A549 (cell line): Measurements from ENCODE around the gene CCL1. TPM values are rescaled to one million over a fixed set of nuclear protein-coding genes. Genes with fewer than 3 reads are reported as not detected.
A peak's percentile ranks its signal among the peaks of the same experiment; 100 is the strongest.

Experiments used
- ATAC-seq, 2 experiments: fragments of 200-7000 bp in 1 of 2; fragments of >200 bp in 1 of 2; cut with Nextera tagmentation in 1 of 2; cut with Tn5 transposase in 1 of 2; 3 replicates each; pipeline versions ENCODE4 v1.8.0 to v1.9.1; 2018 to 2020; ENCODE audit warnings: mild to moderate bottlenecking in 1 of 2, moderate library complexity in 1 of 2
- CTCF ChIA-PET: fragments of 300-600 bp; sonication (Branson Sonifier 250); formaldehyde crosslinking; extraction: SDS; loops from one replicate; lab custom pipeline; 2021; ENCODE audit warnings: antibody characterized with exemption, inconsistent platforms; lab: Yijun Ruan, JAX
- POLR2A ChIA-PET: fragments of 350-600 bp; formaldehyde crosslinking; extraction: SDS; loops from one replicate; lab custom pipeline; 2021; ENCODE audit warnings: antibody characterized with exemption, inconsistent platforms; lab: Yijun Ruan, JAX
- DNase-seq, 2 experiments: peaks; one replicate each; pipeline versions ENCODE4 v3.0.0 to v3.0.0-alpha.2; 2011 to 2016; ENCODE audit warnings: low read depth in 1 of 2, low spot score in 1 of 2
- FAIRE-seq: peaks from 2 replicates; lab custom pipeline; 2011; peaks lifted over from hg19 to GRCh38; lab: Jason Lieb, UNC
- H3K27ac ChIP-seq, 2 experiments: fragments of >200 bp; sonication (Bioruptor Twin); formaldehyde crosslinking; 3 replicates each; pipeline ENCODE4 v1.5.1; 2016 to 2017
- H3K4me1 ChIP-seq: fragments of >200 bp; sonication (Bioruptor Twin); formaldehyde crosslinking; 3 replicates; pipeline ENCODE4 v1.6.1; 2016
- H3K4me2 ChIP-seq: fragments of >200 bp; sonication (Bioruptor Twin); formaldehyde crosslinking; 3 replicates; pipeline ENCODE4 v1.6.1; 2016
- H3K4me3 ChIP-seq: fragments of >200 bp; sonication (Bioruptor Twin); formaldehyde crosslinking; 3 replicates; pipeline ENCODE4 v1.5.1; 2016
- H3K9me3 ChIP-seq: fragments of >200 bp; sonication (Bioruptor Twin); formaldehyde crosslinking; 3 replicates; pipeline ENCODE4 v1.6.1; 2016
- BHLHE40 ChIP-seq: IDR thresholded peaks from 2 replicates; pipeline ENCODE4 v1.6.1; 2012; ENCODE audit warnings: low read depth, low read length, inconsistent platforms
- CEBPB ChIP-seq, 2 experiments: fragments of >200 bp in 1 of 2; sonication (Bioruptor Twin) in 1 of 2; formaldehyde crosslinking in 1 of 2; IDR thresholded peaks; 2 replicates each; pipeline ENCODE4 v1.6.1; 2012 to 2016
- CHD2 ChIP-seq: fragments of 150-350 bp; IDR thresholded peaks from 2 replicates; pipeline ENCODE4 v1.6.1; 2014; ENCODE audit warnings: low read length; ENCODE audit not compliant: partially characterized antibody
- EHMT2 ChIP-seq: fragments of 200-600 bp; sonication (generic); IDR thresholded peaks from 2 replicates; pipeline ENCODE4 v1.6.1; 2016; ENCODE audit warnings: antibody characterized with exemption, low read depth, mild to moderate bottlenecking, moderate library complexity
- ESRRA ChIP-seq: fragments of 150-350 bp; IDR thresholded peaks from 2 replicates; pipeline ENCODE4 v1.6.1; 2014; ENCODE audit warnings: mild to moderate bottlenecking, low read length, borderline replicate concordance
- FOSB ChIP-seq: fragments of 250-450 bp; sonication (Bioruptor Pico); IDR thresholded peaks from 2 replicates; pipeline ENCODE4 v1.5.0; 2020; ENCODE audit warnings: mild to moderate bottlenecking, moderate library complexity
- GATA3 ChIP-seq: IDR thresholded peaks from 2 replicates; pipeline ENCODE4 v1.6.1; 2012; ENCODE audit warnings: borderline replicate concordance
- HES2 ChIP-seq: fragments of >200 bp; sonication (Bioruptor Twin); formaldehyde crosslinking; IDR thresholded peaks from 2 replicates; pipeline ENCODE4 v1.6.1; 2016
- HOXB5 ChIP-seq: fragments of 250-450 bp; sonication (Bioruptor Pico); IDR thresholded peaks from 2 replicates; pipeline ENCODE4 v1.5.0; 2020; ENCODE audit warnings: mild to moderate bottlenecking, moderate library complexity
- KDM1A ChIP-seq: fragments of 200-600 bp; sonication (generic); IDR thresholded peaks from 2 replicates; pipeline ENCODE4 v1.6.1; 2016; ENCODE audit warnings: low read depth, mild to moderate bottlenecking
- KDM5A ChIP-seq: fragments of 200-600 bp; sonication (generic); IDR thresholded peaks from 2 replicates; pipeline ENCODE4 v1.6.1; 2016; ENCODE audit warnings: antibody characterized with exemption, mild to moderate bottlenecking
- MAFK ChIP-seq: fragments of 450-650 bp; IDR thresholded peaks from 2 replicates; pipeline ENCODE4 v1.6.1; 2014; ENCODE audit not compliant: partially characterized antibody
- MAZ ChIP-seq: fragments of 150-350 bp; IDR thresholded peaks from 2 replicates; pipeline ENCODE4 v1.6.1; 2014; ENCODE audit warnings: antibody characterized with exemption, low read depth, low read length, borderline replicate concordance
- NFE2L2 ChIP-seq: fragments of 150-350 bp; conservative IDR thresholded peaks from 2 replicates; pipeline ENCODE4 v1.6.1; 2014; ENCODE audit warnings: low read length
- NPAS2 ChIP-seq: fragments of 250-450 bp; sonication (Bioruptor Pico); IDR thresholded peaks from 2 replicates; pipeline ENCODE4 v1.8.0; 2022; ENCODE audit warnings: mild to moderate bottlenecking, moderate library complexity, borderline replicate concordance
- POLR2A ChIP-seq: IDR thresholded peaks from 2 replicates; pipeline ENCODE4 v1.6.1; 2012; ENCODE audit warnings: mild to moderate bottlenecking, low read length
- RAD21 ChIP-seq, 2 experiments: fragments of >200 bp in 1 of 2; sonication (Bioruptor Twin) in 1 of 2; formaldehyde crosslinking in 1 of 2; IDR thresholded peaks in 1 of 2; conservative IDR thresholded peaks in 1 of 2; 2 replicates in 1 of 2; 3 replicates in 1 of 2; pipeline ENCODE4 v1.6.1; 2012 to 2018; ENCODE audit warnings: inconsistent platforms in 1 of 2
- ZFP36 ChIP-seq: fragments of 450-650 bp; IDR thresholded peaks from 2 replicates; pipeline ENCODE4 v1.6.1; 2014; ENCODE audit warnings: borderline replicate concordance; ENCODE audit not compliant: partially characterized antibody
- ZSCAN20 ChIP-seq: fragments of 250-450 bp; sonication (Bioruptor Pico); IDR thresholded peaks from 2 replicates; pipeline ENCODE4 v1.8.0; 2022; ENCODE audit warnings: mild to moderate bottlenecking, moderate library complexity
- WGBS: methylation state at CpG from one replicate; pipeline ENCODE4 v1.1.6; 2017; ENCODE audit errors: missing lambda C conversion rate; 5-methylcytosine and 5-hydroxymethylcytosine counted together
- polyA plus RNA-seq, 4 experiments: library from polyadenylated mRNA; depleted of rRNA in 3 of 4; stranded (reverse); fragments of >200 nt; fragmentation: RNase III in 1 of 4; extraction: RNeasy Plus Mini Kit Qiagen cat#74134 plus additional on column Dnase treatment in 1 of 4; gene quantifications; 2 replicates in 3 of 4; 3 replicates in 1 of 4; pipeline ENCODE4 v1.2.3, GENCODE V29; 2011 to 2017

The CCL1 gene
- polyA plus RNA-seq, 2 of the 4 experiments (the other 2 are of a cell fraction): not detected

DNA sequence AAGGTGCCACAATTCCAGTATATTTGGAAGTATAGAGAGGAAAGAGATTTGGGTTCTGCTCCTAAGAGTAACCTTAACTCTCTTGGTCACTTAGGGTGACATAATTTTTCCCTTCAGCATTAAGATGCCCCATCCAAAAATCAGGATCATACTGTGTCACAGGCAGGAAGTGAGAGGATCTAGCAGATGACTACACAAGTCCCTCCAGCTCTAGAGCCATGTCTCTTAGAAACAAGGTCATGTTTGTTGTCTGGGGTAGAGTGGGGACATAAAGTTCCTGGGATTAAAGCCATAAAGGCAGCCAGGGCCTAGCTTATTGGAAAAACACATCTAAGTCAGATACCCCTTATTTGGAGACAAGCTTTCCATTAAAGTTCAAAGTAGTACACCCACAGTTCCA, 41.1 kb downstream of the CCL1 start:
- Histone ChIP-seq H3K4me2 (no peak overlapping the region), H3K4me1 (no peaks in the 10 kb centered on the region), H3K9me3 (peaks cover 6% of the 10 kb centered on the region; the same call in 1 of the 3 replicates), H3K27ac (no peak overlapping the region), H3K4me3 (no peak overlapping the region)
- DNase-seq (no peak), ATAC-seq (no peak), FAIRE-seq (no peak)
- ChIA-PET CTCF (interaction anchor here (0.6 to 8.2 kb wide), 5 partner anchors 11 to 121 kb away, joined by 3 to 51 read pairs (median 4); no protein-coding TSS in a partner anchor), POLR2A (no interaction called here)
- TF ChIP-seq CHD2 (no peak), KDM1A (no peak), NPAS2 (CRISPR knock-in tag) (no peak), POLR2A (no peak)

DNA sequence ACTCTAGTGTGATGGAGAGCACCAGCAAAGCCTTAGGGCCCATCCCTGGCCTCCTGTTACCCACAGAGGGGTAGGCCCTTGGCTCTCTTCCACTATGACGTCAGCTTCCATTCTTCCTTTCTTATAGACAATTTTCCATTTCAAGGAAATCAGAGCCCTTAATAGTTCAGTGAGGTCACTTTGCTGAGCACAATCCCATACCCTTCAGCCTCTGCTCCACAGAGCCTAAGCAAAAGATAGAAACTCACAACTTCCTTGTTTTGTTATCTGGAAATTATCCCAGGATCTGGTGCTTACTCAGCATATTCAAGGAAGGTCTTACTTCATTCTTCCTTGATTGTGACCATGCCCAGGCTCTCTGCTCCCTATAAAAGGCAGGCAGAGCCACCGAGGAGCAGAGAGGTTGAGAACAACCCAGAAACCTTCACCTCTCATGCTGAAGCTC, 44.0 kb downstream of the CCL1 start, which contains the start of gene CCL8:
TSS of gene CCL8 (plus strand) at position 397 of the 445 bp plus-strand sequence. CDS start 67 bp downstream, outside the sequence.
- CTCF ChIA-PET: interaction anchor here (0.8 to 8.2 kb wide), 4 partner anchors 13 to 118 kb away, joined by 3 to 51 read pairs (median 4); no protein-coding TSS in a partner anchor
- Histone ChIP-seq H3K4me3 (no peak within 1 kb of the TSS), H3K4me1 (no peaks in the 10 kb centered on the region), H3K27ac (no peak within 1 kb of the TSS), H3K9me3 (no peaks in the 10 kb centered on the region; the same call in 2 of the 3 replicates), H3K4me2 (no peak within 1 kb of the TSS)
- no peak for ATAC-seq
- no peak for FAIRE-seq
- TF ChIP-seq EHMT2 (no peak), ZFP36 (no peak), HES2 (no peak), KDM1A (no peak), MAFK (peak; percentile 93), BHLHE40 (no peak)
- WGBS: 60% methylated on average over 2 of the region's 2 CpGs
- POLR2A ChIA-PET: no interaction called here
- no peak for DNase-seq

GRCh38 chr17:34318474-34318873, 44.6 kb downstream of the CCL1 start:
- Histone ChIP-seq H3K9me3 (no peaks in the 10 kb centered on the region), H3K4me2 (no peak overlapping the region), H3K4me3 (no peak overlapping the region), H3K4me1 (no peaks in the 10 kb centered on the region), H3K27ac (no peak overlapping the region)
- ATAC-seq (peak; percentile 59 to 81; a peak in 4 of 6 replicates), DNase-seq (peak; percentile 28 to 35), FAIRE-seq (no peak)
- TF ChIP-seq HOXB5: no peak
- no peak for TF ChIP-seq MAZ
- TF ChIP-seq RAD21 (conservative IDR thresholded peaks at IDR 0.05 in 1 of 2, IDR thresholded peaks at IDR 0.05 in 1 of 2): 0 out of 5 replicates have a peak, but pooled peaks of 1 of the 2 experiments have one; percentile 10
- TF ChIP-seq ZSCAN20 (CRISPR knock-in tag): no peak
- TF ChIP-seq KDM5A: no peak
- no peak for TF ChIP-seq ESRRA
- no peak for TF ChIP-seq FOSB (CRISPR knock-in tag)
- TF ChIP-seq NFE2L2: no peak
- WGBS: 11% methylated on average over 3 of the region's 3 CpGs
- ChIA-PET POLR2A (no interaction called here), CTCF (interaction anchor here (0.8 to 8.2 kb wide), 3 partner anchors 42 to 118 kb away, joined by 3 to 51 read pairs (median 4); no protein-coding TSS in a partner anchor)

DNA sequence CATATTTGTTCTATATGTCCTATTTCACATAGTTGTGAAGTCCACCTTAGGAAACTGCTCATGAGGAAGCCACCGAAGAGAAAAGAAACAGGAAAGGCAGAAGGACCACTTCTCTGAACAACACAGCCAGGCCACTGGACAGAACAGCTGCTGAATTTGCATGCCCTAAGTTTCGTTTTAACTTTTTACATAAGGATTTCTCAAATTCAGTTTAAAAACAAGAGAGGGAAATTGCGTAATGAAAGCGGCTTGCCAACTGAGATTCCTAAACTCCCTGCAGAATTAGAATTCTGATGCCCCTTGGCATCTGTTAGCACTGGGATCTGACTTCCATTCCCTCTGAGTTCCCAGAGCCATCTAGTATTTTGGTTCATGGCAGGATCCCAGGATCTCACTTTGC, 48.8 kb downstream of the CCL1 start:
- H3K27ac ChIP-seq: no peak overlapping the region
- no peak overlapping the region for H3K4me3 ChIP-seq
- POLR2A ChIA-PET: no interaction called here
- H3K4me2 ChIP-seq: 0 out of 3 replicates have a peak overlapping the region, but pooled peaks have one; percentile 6
- WGBS: 27% methylated on average over 4 of the region's 4 CpGs
- H3K9me3 ChIP-seq: no peaks in the 10 kb centered on the region
- DNase-seq (no peak), FAIRE-seq (no peak), ATAC-seq (no peak)
- H3K4me1 ChIP-seq: no peaks in the 10 kb centered on the region; the same call in 2 of the 3 replicates
- CTCF ChIA-PET: interaction anchor here (2.6 kb wide), 1 partner anchor 47 kb away, joined by 11 read pairs; no protein-coding TSS in a partner anchor
- TF ChIP-seq GATA3 (no peak), CEBPB (IDR thresholded peaks at IDR 0.05) (peak in 1 of 2 experiments; percentile 48; a peak in 1 of 4 replicates)
